GM10248 (cell line): ENCODE results near the gene TOPBP1.

Source experiments
- CTCF ChIA-PET: fragments of 300-600 bp; sonication (Branson Sonifier 250); formaldehyde crosslinking; extraction: SDS; loops from one replicate; lab custom pipeline; 2021; ENCODE audit warnings: antibody characterized with exemption; lab: Yijun Ruan, JAX
- POLR2A ChIA-PET: fragments of 350-650 bp; sonication (Branson Sonifier 250); formaldehyde crosslinking; extraction: SDS; loops from one replicate; lab custom pipeline; 2020; ENCODE audit warnings: antibody characterized with exemption; lab: Yijun Ruan, JAX
- DNase-seq: peaks from one replicate; pipeline ENCODE4 v3.0.0; 2012; ENCODE audit errors: extremely low spot score
- CTCF ChIP-seq: IDR thresholded peaks from 2 replicates; pipeline ENCODE4 v1.5.1; 2012; ENCODE audit warnings: mild to moderate bottlenecking, low read depth; ENCODE audit errors: extremely low read depth, missing control alignments, control extremely low read depth

The TOPBP1 gene

DNA sequence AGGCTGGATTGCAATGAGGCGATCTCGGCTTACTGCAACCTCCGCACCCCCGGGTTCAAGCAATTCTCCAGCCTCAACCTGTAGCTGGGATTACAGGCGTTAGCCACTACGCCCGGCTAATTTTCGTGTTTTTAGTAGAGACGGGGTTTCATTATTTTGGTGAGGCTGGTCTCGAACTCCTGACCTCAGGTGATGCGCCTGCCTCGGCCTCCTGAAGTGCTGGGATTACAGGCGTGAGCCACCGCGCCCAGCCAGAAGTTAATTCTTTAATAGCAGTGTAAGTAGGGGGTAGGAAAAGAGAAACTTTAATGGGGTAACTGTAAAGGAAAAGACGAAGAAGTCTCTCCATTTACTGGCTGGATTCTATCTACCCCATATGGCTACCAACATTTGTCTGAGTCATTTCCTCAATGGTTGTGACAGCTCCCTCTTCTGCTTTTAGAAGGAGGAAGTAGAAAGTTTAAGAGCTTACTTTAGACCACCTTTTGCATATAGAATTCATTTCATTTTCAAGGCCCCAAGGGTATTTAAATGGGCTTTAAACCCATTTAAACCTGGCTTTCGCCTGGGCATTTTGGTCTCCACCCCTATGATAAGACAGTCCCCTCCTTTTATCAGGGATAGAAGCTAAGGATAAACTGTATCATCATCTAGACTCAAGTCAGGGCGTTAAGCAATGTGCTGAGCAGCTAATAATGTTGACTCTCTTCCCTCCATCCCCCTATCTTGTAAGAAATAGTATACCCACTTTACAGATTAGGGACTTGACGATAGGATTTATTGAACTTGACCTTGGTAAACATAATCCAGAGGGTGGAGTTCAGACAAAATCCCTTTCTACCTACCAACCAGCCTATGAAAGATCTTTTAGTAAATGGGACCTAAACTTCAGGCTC lies 89.3 kb downstream of the TOPBP1 start:
- ChIA-PET CTCF (interaction anchor here (0.7 to 3.9 kb wide), 19 partner anchors 9 to 846 kb away, joined by 3 to 19 read pairs (median 4); no protein-coding TSS in a partner anchor), POLR2A (interaction anchor here (0.7 to 2.3 kb wide), 12 partner anchors 14 to 915 kb away, joined by 3 to 12 read pairs (median 4); no protein-coding TSS in a partner anchor)
- TF ChIP-seq CTCF, result no peak
- peak; percentile 54 for DNase-seq

GRCh38 chr3:133570937-133571320 lies 90.8 kb downstream of the TOPBP1 start:
- no peak for TF ChIP-seq CTCF
- DNase-seq, result no peak
- ChIA-PET POLR2A (interaction anchor here (0.8 kb wide), 1 partner anchor 105 kb away, joined by 8 read pairs; no protein-coding TSS in a partner anchor), CTCF (interaction anchor here (1.5 to 2.1 kb wide), 2 partner anchors 7 to 12 kb away, joined by 4 to 8 read pairs; no protein-coding TSS in a partner anchor)

GRCh38 chr3:133570139-133570936 lies 91.4 kb downstream of the TOPBP1 start:
- ChIA-PET POLR2A (interaction anchor here (0.5 kb wide), 1 partner anchor 41 kb away, joined by 3 read pairs; no protein-coding TSS in a partner anchor), CTCF (interaction anchor here (0.7 to 2.1 kb wide), 5 partner anchors 8 to 107 kb away, joined by 3 to 8 read pairs (median 4); no protein-coding TSS in a partner anchor)
- no peak for DNase-seq
- no peak for TF ChIP-seq CTCF

- TF ChIP-seq CTCF, result no peak
- POLR2A ChIA-PET, result interaction anchor here (0.5 kb wide), 1 partner anchor 68 kb away, joined by 4 read pairs; no protein-coding TSS in a partner anchor
- CTCF ChIA-PET, result interaction anchor here (1.8 to 2.4 kb wide), 4 partner anchors 10 to 133 kb away, joined by 4 to 7 read pairs (median 5); no protein-coding TSS in a partner anchor
- DNase-seq, result no peak
Measured at GRCh38 chr3:133568294-133569014, 93.3 kb downstream of the TOPBP1 start.

DNA sequence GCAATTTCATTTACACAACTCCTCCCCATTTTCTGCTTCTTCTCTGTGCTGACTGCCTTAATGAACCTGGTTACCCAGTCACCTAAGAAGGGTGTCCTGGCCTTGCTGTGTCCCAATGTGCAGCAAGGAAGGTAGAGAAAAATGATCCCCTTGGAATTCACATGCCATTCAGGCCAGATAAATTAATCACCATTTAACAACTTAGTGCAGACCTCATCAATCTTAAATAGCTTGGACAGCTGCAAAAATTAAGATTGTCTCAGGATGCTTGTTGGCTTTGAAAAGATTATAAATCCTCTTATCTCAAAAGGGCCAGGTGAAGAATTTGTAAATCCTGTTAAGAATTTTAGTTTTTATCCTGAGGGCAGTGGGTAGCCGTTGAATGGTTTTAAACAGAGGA lies 97.9 kb downstream of the TOPBP1 start:
- TF ChIP-seq CTCF, result no peak
- no peak for DNase-seq
- ChIA-PET POLR2A (no interaction called here), CTCF (interaction anchor here (0.9 to 3.8 kb wide), 7 partner anchors 9 to 107 kb away, joined by 3 to 19 read pairs (median 3); partner anchors contain the start of gene CDV3)
